GM12878 (cell line): ENCODE results near the gene MPC2. TPM values are rescaled to one million over a fixed set of nuclear protein-coding genes. Genes with fewer than 3 reads are reported as not detected.

ENCODE experiments used
- ASH2L ChIP-seq: fragments of 300-600, 200-600 bp; sonication (generic); IDR thresholded peaks from 2 replicates; pipeline ENCODE4 v1.6.1; 2017; ENCODE audit warnings: low read depth, mild to moderate bottlenecking, borderline replicate concordance
- CBFB ChIP-seq: IDR thresholded peaks from 2 replicates; pipeline ENCODE4 v1.6.1; 2016; ENCODE audit warnings: antibody characterized with exemption, low read depth
- E2F4 ChIP-seq: IDR thresholded peaks from 2 replicates; pipeline ENCODE4 v1.6.1; 2012; ENCODE audit warnings: low read depth, low read length, improper control_type of control experiment
- GATAD2B ChIP-seq: fragments of 450-650 bp; conservative IDR thresholded peaks from 2 replicates; pipeline ENCODE4 v1.6.1; 2017; ENCODE audit warnings: low read depth, mild to moderate bottlenecking, moderate library complexity
- IKZF2 ChIP-seq, 2 experiments: fragments of 450-650 bp; IDR thresholded peaks; 2 replicates each; pipeline ENCODE4 v1.6.1; 2017; ENCODE audit warnings: mild to moderate bottlenecking in 2 of 2, moderate library complexity in 2 of 2
- KDM1A ChIP-seq: fragments of 200-600 bp; sonication (generic); IDR thresholded peaks from 2 replicates; pipeline ENCODE4 v1.6.1; 2016; ENCODE audit warnings: borderline replicate concordance
- LARP7 ChIP-seq: fragments of 450-650 bp; IDR thresholded peaks from 2 replicates; pipeline ENCODE4 v1.6.1; 2017; ENCODE audit warnings: mild to moderate bottlenecking
- MTA3 ChIP-seq: IDR thresholded peaks from 2 replicates; pipeline ENCODE4 v1.6.1; 2012; ENCODE audit warnings: low read length, inconsistent platforms, borderline replicate concordance
- ZBTB33 ChIP-seq: fragments of 450-650 bp; IDR thresholded peaks from 2 replicates; pipeline ENCODE4 v1.6.1; 2017; ENCODE audit warnings: mild to moderate bottlenecking
- polyA plus RNA-seq, 11 experiments: library from polyadenylated mRNA; depleted of rRNA in 4 of 11; unstranded in 6 of 11; stranded (reverse) in 5 of 11; fragments of >200 nt; fragmentation: Nextera tagmentation in 4 of 11; fragmentation: Illumina TruSeq in 1 of 11; extraction: Ambion mirVana in 4 of 11; extraction: Trizol in 1 of 11; gene quantifications; 1 replicate in 1 of 11; 2 replicates in 10 of 11; pipeline versions ENCODE4 v1.2.1 to v1.2.3, GENCODE V29; 2011 to 2016; ENCODE audit warnings: inconsistent platforms in 2 of 11, missing spikeins in 2 of 11, low read depth in 1 of 11
- total RNA-seq, 4 experiments: library from RNA; depleted of rRNA in 3 of 4; stranded (reverse); fragments of >200 nt in 3 of 4; fragmentation: Illumina TruSeq in 1 of 4; extraction: Trizol in 1 of 4; gene quantifications; 2 replicates each; pipeline versions ENCODE4 v1.2.1 to v1.2.3, GENCODE V29; 2013 to 2021
- TF ChIP-seq, protein P1 (sequence below): IDR thresholded peaks from 2 replicates; pipeline ENCODE4 v1.6.1; 2011; ENCODE audit warnings: mild to moderate bottlenecking, low read depth, low read length, moderate library complexity; ENCODE audit not compliant: insufficient replicate concordance

The MPC2 gene
- total and polyA plus RNA-seq, 10 of the 15 experiments (the other 5 are each of a cell fraction or from before 2014, with no cell fraction given) = 22.5 to 164 (median 63.3) TPM

GRCh38 chr1:167974698-167975097, 37.8 kb upstream of the MPC2 start (continued):
- TF ChIP-seq, protein P1, sequence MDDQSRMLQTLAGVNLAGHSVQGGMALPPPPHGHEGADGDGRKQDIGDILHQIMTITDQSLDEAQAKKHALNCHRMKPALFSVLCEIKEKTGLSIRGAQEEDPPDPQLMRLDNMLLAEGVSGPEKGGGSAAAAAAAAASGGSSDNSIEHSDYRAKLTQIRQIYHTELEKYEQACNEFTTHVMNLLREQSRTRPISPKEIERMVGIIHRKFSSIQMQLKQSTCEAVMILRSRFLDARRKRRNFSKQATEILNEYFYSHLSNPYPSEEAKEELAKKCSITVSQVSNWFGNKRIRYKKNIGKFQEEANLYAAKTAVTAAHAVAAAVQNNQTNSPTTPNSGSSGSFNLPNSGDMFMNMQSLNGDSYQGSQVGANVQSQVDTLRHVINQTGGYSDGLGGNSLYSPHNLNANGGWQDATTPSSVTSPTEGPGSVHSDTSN = no peak
- TF ChIP-seq MTA3 (no peak), KDM1A (no peak), ZBTB33 (no peak), GATAD2B (no peak), LARP7 (no peak), ASH2L (no peak), E2F4 (no peak), CBFB (no peak), IKZF2 (IDR thresholded peaks at IDR 0.05) (no peak)
- TF ChIP-seq, all 136 proteins: peak for 0
